Endothelial cell of umbilical vein (primary cell): Measurements from ENCODE around the gene B3GNT8. TPM values are rescaled to one million over a fixed set of nuclear protein-coding genes. Genes with fewer than 3 reads are reported as not detected.
"Not testable (repeated sequence)": the region's sequence is repeated elsewhere in the genome, so short reads cannot be mapped to it uniquely, and the experiment has no call there.

ENCODE experiments used
- BruUV-seq: library from RNA; stranded (reverse); fragments of 400-500 nt; replicated peaks from 2 replicates; lab custom pipeline; 2021; lab: Mats Ljungman, UMichigan
- CTCF ChIA-PET: fragments of 300-600, 350-600 bp; sonication (Branson Sonifier 250); formaldehyde crosslinking; loops from one replicate; lab custom pipeline; 2021; ENCODE audit warnings: antibody characterized with exemption, inconsistent platforms; lab: Charles Lee
- POLR2A ChIA-PET: fragments of 300-600, 350-600 bp; sonication (Branson Sonifier 250); formaldehyde crosslinking; loops from one replicate; lab custom pipeline; 2021; ENCODE audit warnings: antibody characterized with exemption, inconsistent platforms; lab: Charles Lee
- DNase-seq: peaks from one replicate; pipeline ENCODE4 v3.0.0-alpha.2; 2011; ENCODE audit warnings: low read depth, low spot score
- FAIRE-seq: peaks from 2 replicates; lab custom pipeline; 2011; peaks lifted over from hg19 to GRCh38; lab: Jason Lieb, UNC
- H2AFZ ChIP-seq: 2 replicates; pipeline ENCODE4 v1.6.0; 2012; ENCODE audit warnings: low read depth, low read length, control low read depth, inconsistent platforms
- H3K27ac ChIP-seq: 2 replicates; pipeline ENCODE4 v1.5.1; 2011; ENCODE audit warnings: low read depth, mild to moderate bottlenecking, control low read depth, low read length, moderate library complexity; ENCODE audit not compliant: insufficient read depth
- H3K27me3 ChIP-seq, 2 experiments: 2 replicates each; pipeline versions ENCODE4 v1.6.0 to v1.6.1; 2011; ENCODE audit warnings: low read length in 2 of 2, mixed read lengths in 1 of 2; ENCODE audit not compliant: control insufficient read depth in 2 of 2, insufficient read depth in 2 of 2
- H3K36me3 ChIP-seq, 2 experiments: 2 replicates in 1 of 2; 3 replicates in 1 of 2; pipeline ENCODE4 v1.5.1; 2011; ENCODE audit warnings: low read length in 2 of 2, mild to moderate bottlenecking in 1 of 2, moderate library complexity in 1 of 2; ENCODE audit not compliant: control insufficient read depth in 2 of 2, insufficient read depth in 2 of 2; ENCODE audit errors: extremely low read depth in 1 of 2
- H3K4me1 ChIP-seq: 3 replicates; pipeline ENCODE4 v1.5.1; 2011; ENCODE audit warnings: mild to moderate bottlenecking, low read length; ENCODE audit not compliant: control insufficient read depth, insufficient read depth; ENCODE audit errors: extremely low read depth
- H3K4me2 ChIP-seq: 2 replicates; pipeline ENCODE4 v1.6.1; 2011; ENCODE audit warnings: low read length, control low read depth, mixed read lengths; ENCODE audit not compliant: insufficient read depth
- H3K4me3 ChIP-seq, 3 experiments: fragments of 200-600 bp in 1 of 3; sonication (generic), shearing (Covaris generic) in 1 of 3; replicated peaks in 1 of 3; 2 replicates each; pipeline ENCODE4 v1.5.1; 2011 to 2016; ENCODE audit warnings: control low read depth in 3 of 3, low read length in 3 of 3, mild to moderate bottlenecking in 2 of 3, inconsistent platforms in 1 of 3, low read depth in 1 of 3, moderate library complexity in 1 of 3; ENCODE audit not compliant: insufficient read depth in 1 of 3
- H3K79me2 ChIP-seq: 2 replicates; pipeline ENCODE4 v1.6.0; 2012; ENCODE audit warnings: low read length, inconsistent platforms; ENCODE audit not compliant: control insufficient read depth, insufficient read depth
- H3K9ac ChIP-seq: replicated peaks from 2 replicates; pipeline ENCODE3; 2011; ENCODE audit warnings: low read length, control low read depth; ENCODE audit not compliant: insufficient read depth; ENCODE audit errors: extremely low read depth
- H3K9me1 ChIP-seq: replicated peaks from 3 replicates; pipeline ENCODE4 v1.6.0; 2011; ENCODE audit warnings: mild to moderate bottlenecking, low read length; ENCODE audit not compliant: control insufficient read depth, insufficient read depth; ENCODE audit errors: extremely low read depth
- H3K9me3 ChIP-seq: replicated peaks from 2 replicates; pipeline ENCODE4 v1.5.1; 2012; ENCODE audit warnings: low read length, inconsistent platforms; ENCODE audit not compliant: control insufficient read depth, insufficient read depth
- H4K20me1 ChIP-seq: replicated peaks from 2 replicates; pipeline ENCODE3; 2011; ENCODE audit warnings: mild to moderate bottlenecking, low read length; ENCODE audit not compliant: control insufficient read depth, insufficient read depth; ENCODE audit errors: extremely low read depth
- CTCF ChIP-seq, 2 donors: IDR thresholded peaks; 1 replicate in 1 of 2; 2 replicates in 1 of 2; pipeline ENCODE4 v1.5.1; 2011; ENCODE audit warnings: low read length in 2 of 2, mild to moderate bottlenecking in 2 of 2, moderate library complexity in 2 of 2, control low read depth in 1 of 2, inconsistent platforms in 1 of 2, low read depth in 1 of 2; ENCODE audit not compliant: insufficient read depth in 1 of 2; ENCODE audit errors: extremely low read depth in 1 of 2
- EZH2 ChIP-seq: IDR thresholded peaks from 2 replicates; pipeline ENCODE4 v1.6.1; 2012; ENCODE audit warnings: borderline replicate concordance, low read depth, mild to moderate bottlenecking, moderate library complexity, low read length, inconsistent platforms; ENCODE audit not compliant: severe bottlenecking
- FOS ChIP-seq: IDR thresholded peaks from 2 replicates; pipeline ENCODE4 v1.6.1; 2011; ENCODE audit warnings: mild to moderate bottlenecking, low read length, moderate library complexity, borderline replicate concordance; ENCODE audit not compliant: insufficient read depth
- GATA2 ChIP-seq: IDR thresholded peaks from 2 replicates; pipeline ENCODE4 v1.7.0; 2011; ENCODE audit warnings: low read depth, mild to moderate bottlenecking, moderate library complexity, mixed read lengths, low read length; ENCODE audit not compliant: insufficient read length, insufficient read depth
- JUN ChIP-seq: IDR thresholded peaks from 2 replicates; pipeline ENCODE4 v1.6.1; 2011; ENCODE audit warnings: borderline replicate concordance, low read depth; ENCODE audit not compliant: insufficient read length, insufficient read depth
- MYC ChIP-seq: IDR thresholded peaks from one replicate; pipeline ENCODE4 v1.6.1; 2011; ENCODE audit warnings: mild to moderate bottlenecking, low read depth, low read length
- POLR2A ChIP-seq: IDR thresholded peaks from 2 replicates; pipeline ENCODE4 v1.6.1; 2012; ENCODE audit warnings: low read depth, mild to moderate bottlenecking, control low read depth, low read length
- POLR2AphosphoS5 ChIP-seq: IDR thresholded peaks from 2 replicates; pipeline ENCODE4 v1.6.1; 2012; ENCODE audit warnings: low read depth, mild to moderate bottlenecking, control low read depth, low read length, moderate library complexity; ENCODE audit not compliant: insufficient read depth
- dilution Hi-C: fragments of 300-500 bp; cut with MboI; formaldehyde crosslinking; loops from one replicate; pipeline ENCODE4 v1.15.0; 2019; ENCODE audit warnings: low sequenced_read_pairs; ENCODE audit not compliant: extremely low pct_ligation_motif_present
- intact Hi-C: fragments of 100-400 bp; cut with micrococcal nuclease; formaldehyde crosslinking; loops from one replicate; pipeline ENCODE4 v1.10.0; 2022
- polyA plus RNA-seq, 4 experiments: library from polyadenylated mRNA; depleted of rRNA in 3 of 4; stranded (reverse) in 3 of 4; unstranded in 1 of 4; fragments of >200 nt; gene quantifications; 2 replicates each; pipeline versions ENCODE4 v1.2.1 to v1.2.3, GENCODE V29; 2011 to 2012; ENCODE audit warnings: missing spikeins in 1 of 4
- total RNA-seq: library from RNA; stranded (reverse); gene quantifications from 2 replicates; pipeline ENCODE4 v1.2.3, GENCODE V29; 2021
- TF ChIP-seq, protein P1 (sequence below): IDR thresholded peaks from 2 replicates; pipeline ENCODE4 v1.6.1; 2011; ENCODE audit not compliant: insufficient read depth, insufficient read length

Gene B3GNT8
- total and polyA plus RNA-seq, 2 donors (not counting 3 experiments of a cell fraction or from before 2014, with no cell fraction given), result 3.6 to 7.6 TPM

DNA sequence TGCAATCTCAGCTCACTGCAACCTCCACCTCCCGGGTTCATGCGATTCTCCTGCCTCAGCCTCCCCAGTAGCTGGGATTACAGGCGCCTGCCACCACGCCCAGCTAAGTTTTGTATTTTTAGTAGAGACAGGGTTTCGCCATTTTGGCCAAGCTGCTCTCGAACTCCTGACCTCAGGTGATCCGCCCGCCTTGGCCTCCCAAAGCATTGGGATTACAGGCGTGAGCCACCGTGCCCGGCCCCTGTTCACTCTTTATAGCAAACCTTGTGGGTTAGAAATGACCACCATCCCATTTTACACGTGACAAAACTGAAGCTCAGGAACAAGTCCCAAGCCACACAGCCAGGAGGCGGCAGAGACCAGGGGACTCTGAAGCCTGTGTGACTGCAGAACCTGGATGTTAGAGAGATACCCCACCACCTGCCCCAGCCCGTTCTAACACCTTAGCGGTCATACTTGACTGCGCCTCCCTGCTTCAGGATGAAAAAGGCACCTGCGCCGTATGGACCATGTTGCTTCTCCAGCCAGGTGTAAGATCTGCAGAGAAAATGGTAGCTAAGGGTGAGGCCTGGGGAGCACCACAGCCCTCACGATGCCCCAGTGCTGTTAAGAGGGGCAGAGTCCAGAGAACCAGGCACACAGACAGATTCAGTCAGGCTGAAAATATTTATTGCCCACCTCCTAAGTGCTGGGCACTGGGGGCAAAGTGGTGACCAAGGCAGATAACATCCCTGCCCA, 8.9 kb upstream of the B3GNT8 start:
- Histone ChIP-seq H3K79me2 (no peaks in the 10 kb centered on the region), H3K9me1 (no peaks in the 10 kb centered on the region), H3K9ac (no peak overlapping the region), H3K27me3 (no peaks in the 10 kb centered on the region), H4K20me1 (no peaks in the 10 kb centered on the region), H3K4me3 (no peak overlapping the region), H3K4me1 (peaks cover 6% of the 10 kb centered on the region), H2AFZ (no peak overlapping the region), H3K9me3 (no peaks in the 10 kb centered on the region), H3K27ac (no peak overlapping the region), H3K36me3 (peaks cover 0 to 17% of the 10 kb centered on the region in 2 experiments), H3K4me2 (no peak overlapping the region)
- TF ChIP-seq GATA2 (no peak), MYC (no peak), EZH2 (no peak), POLR2A (no peak), JUN (no peak), POLR2AphosphoS5 (no peak), CTCF (IDR thresholded peaks at IDR 0.05; ENCODE audit: extremely low read depth in 1 of 2, insufficient read depth in 1 of 2, low read depth in 1 of 2, low read length in 2 of 2) (no peak), FOS (no peak)
- TF ChIP-seq, protein P1, sequence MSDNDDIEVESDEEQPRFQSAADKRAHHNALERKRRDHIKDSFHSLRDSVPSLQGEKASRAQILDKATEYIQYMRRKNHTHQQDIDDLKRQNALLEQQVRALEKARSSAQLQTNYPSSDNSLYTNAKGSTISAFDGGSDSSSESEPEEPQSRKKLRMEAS, result no peak
- dilution Hi-C loops (no loop called here), intact Hi-C loops (no loop called here)
- POLR2A ChIA-PET, result no interaction called here
- CTCF ChIA-PET, result interaction anchor here (1.1 to 3.8 kb wide), 4 partner anchors 13 to 127 kb away, joined by 4 to 23 read pairs (median 4); no protein-coding TSS in a partner anchor
- FAIRE-seq (no peak), DNase-seq (no peak)
- BruUV-seq, result no TSS peak

GRCh38 chr19:41435376-41435775, 8.2 kb upstream of the B3GNT8 start:
- H3K9ac ChIP-seq, H3K27me3 ChIP-seq, H2AFZ ChIP-seq, H3K9me3 ChIP-seq, H3K79me2 ChIP-seq, FAIRE-seq, H3K4me3 ChIP-seq, H4K20me1 ChIP-seq, intact Hi-C loops, H3K27ac ChIP-seq, BruUV-seq, DNase-seq, dilution Hi-C loops, H3K9me1 ChIP-seq, H3K4me1 ChIP-seq, POLR2A ChIA-PET, H3K4me2 ChIP-seq: not testable (repeated sequence)
- peaks cover 0 to 17% of the 10 kb centered on the region in 2 experiments for H3K36me3 ChIP-seq
- CTCF ChIA-PET, result interaction anchor here (1.2 to 3.8 kb wide), 3 partner anchors 13 to 128 kb away, joined by 4 to 23 read pairs (median 4); no protein-coding TSS in a partner anchor
